Measurements from ENCODE around the gene KCP.

The KCP gene

GRCh38 chr7:128941946-128942526 lies 31.5 kb upstream of the KCP start:
- Mint-ChIP-seq H3K9me3 (no peaks in the 10 kb centered on the region), H3K4me3 (no peak overlapping the region), H3K27me3 (ENCODE audit: low read depth) (peaks cover 13% of the 10 kb centered on the region), H3K36me3 (ENCODE audit: low read depth) (peaks cover 2% of the 10 kb centered on the region), H3K27ac (no peak overlapping the region), H3K4me1 (ENCODE audit: low read depth) (peaks cover 31% of the 10 kb centered on the region)

GRCh38 chr7:128941323-128941890 lies 30.9 kb upstream of the KCP start:
- Mint-ChIP-seq H3K27me3 (ENCODE audit: low read depth) (peaks cover 19% of the 10 kb centered on the region), H3K9me3 (no peaks in the 10 kb centered on the region), H3K4me1 (ENCODE audit: low read depth) (peaks cover 33% of the 10 kb centered on the region), H3K27ac (peak overlapping the region; percentile 46), H3K36me3 (ENCODE audit: low read depth) (peaks cover 3% of the 10 kb centered on the region), H3K4me3 (peak overlapping the region; percentile 35)

- H3K4me3 Mint-ChIP-seq, result peak overlapping the region; percentile 35
- H3K27me3 Mint-ChIP-seq (ENCODE audit: low read depth), result peaks cover 23% of the 10 kb centered on the region
- H3K27ac Mint-ChIP-seq, result peak overlapping the region; percentile 31
- H3K36me3 Mint-ChIP-seq (ENCODE audit: low read depth), result peaks cover 3% of the 10 kb centered on the region
- no peaks in the 10 kb centered on the region for H3K9me3 Mint-ChIP-seq
- H3K4me1 Mint-ChIP-seq (ENCODE audit: low read depth), result peaks cover 33% of the 10 kb centered on the region
Observed at GRCh38 chr7:128940494-128941322, 30.2 kb upstream of the KCP start.

DNA sequence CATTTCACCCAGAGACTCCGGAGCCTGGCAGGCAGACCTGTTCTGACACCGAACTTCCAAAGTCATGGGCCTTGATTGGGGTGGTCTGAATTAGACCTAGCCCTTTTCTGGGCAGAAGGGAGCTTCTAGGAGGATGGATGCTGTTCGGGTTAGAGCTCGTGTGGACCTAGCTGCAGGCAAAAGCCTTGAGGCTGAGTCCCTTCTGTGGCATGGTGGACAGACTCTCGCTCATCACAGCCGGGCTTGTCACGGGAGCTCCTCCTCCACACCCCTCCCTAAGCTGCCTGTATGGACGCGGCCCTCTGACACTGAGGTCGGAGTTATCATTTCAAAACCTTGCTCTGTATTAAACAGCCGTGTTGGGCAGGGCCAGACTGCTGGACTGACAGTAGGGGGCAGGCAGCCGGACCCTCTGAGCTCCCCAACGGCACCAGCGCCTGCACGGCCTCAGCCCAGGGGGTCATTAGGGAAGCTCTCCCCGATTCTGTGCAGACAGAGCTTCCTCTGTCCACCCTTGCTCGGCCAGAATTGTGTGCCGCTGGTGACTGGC lies 29.4 kb upstream of the KCP start:
- Mint-ChIP-seq H3K36me3 (ENCODE audit: low read depth) (peaks cover 3% of the 10 kb centered on the region), H3K4me3 (peak overlapping the region; percentile 89), H3K27ac (no peak overlapping the region), H3K4me1 (ENCODE audit: low read depth) (peaks cover 33% of the 10 kb centered on the region), H3K9me3 (no peaks in the 10 kb centered on the region), H3K27me3 (ENCODE audit: low read depth) (peaks cover 29% of the 10 kb centered on the region)

GRCh38 chr7:128939075-128939860 lies 28.8 kb upstream of the KCP start:
- H3K4me3 Mint-ChIP-seq, result peak overlapping the region; percentile 89
- H3K9me3 Mint-ChIP-seq, result no peaks in the 10 kb centered on the region
- no peak overlapping the region for H3K27ac Mint-ChIP-seq

GRCh38 chr7:128938544-128939074 lies 28.1 kb upstream of the KCP start:
- H3K4me3 Mint-ChIP-seq, result peak overlapping the region; percentile 89

More at GRCh38 chr7:128939075-128939860, 28.8 kb upstream of the KCP start:
- Mint-ChIP-seq H3K36me3 (ENCODE audit: low read depth) (peaks cover 3% of the 10 kb centered on the region), H3K4me1 (ENCODE audit: low read depth) (peaks cover 32% of the 10 kb centered on the region), H3K27me3 (ENCODE audit: low read depth) (peaks cover 25% of the 10 kb centered on the region)

GRCh38 chr7:128937647-128938543 lies 27.4 kb upstream of the KCP start, which contains the start of gene IRF5:
IRF5 (plus strand) TSS chr7:128937927; CDS start chr7:128942082, 4,155 bp downstream.
- peaks cover 5% of the 10 kb centered on the region for H3K36me3 Mint-ChIP-seq (ENCODE audit: low read depth)
- peaks cover 38% of the 10 kb centered on the region for H3K4me1 Mint-ChIP-seq (ENCODE audit: low read depth)
- peak within 1 kb of the TSS; percentile 75 for H3K27ac Mint-ChIP-seq
- peak within 1 kb of the TSS; percentile 89 for H3K4me3 Mint-ChIP-seq
- peaks cover 29% of the 10 kb centered on the region for H3K27me3 Mint-ChIP-seq (ENCODE audit: low read depth)
- no peaks in the 10 kb centered on the region for H3K9me3 Mint-ChIP-seq

More at GRCh38 chr7:128938544-128939074, 28.1 kb upstream of the KCP start:
- Mint-ChIP-seq H3K9me3 (no peaks in the 10 kb centered on the region), H3K27me3 (ENCODE audit: low read depth) (peaks cover 25% of the 10 kb centered on the region), H3K36me3 (ENCODE audit: low read depth) (peaks cover 3% of the 10 kb centered on the region), H3K27ac (peak overlapping the region; percentile 75), H3K4me1 (ENCODE audit: low read depth) (peaks cover 32% of the 10 kb centered on the region)

- Mint-ChIP-seq H3K9me3 (no peaks in the 10 kb centered on the region), H3K4me1 (ENCODE audit: low read depth) (peaks cover 41% of the 10 kb centered on the region), H3K27me3 (ENCODE audit: low read depth) (peaks cover 29% of the 10 kb centered on the region), H3K36me3 (ENCODE audit: low read depth) (peaks cover 5% of the 10 kb centered on the region), H3K4me3 (peak overlapping the region; percentile 84), H3K27ac (peak overlapping the region; percentile 75)
Observed at GRCh38 chr7:128937271-128937646, 26.8 kb upstream of the KCP start.

DNA sequence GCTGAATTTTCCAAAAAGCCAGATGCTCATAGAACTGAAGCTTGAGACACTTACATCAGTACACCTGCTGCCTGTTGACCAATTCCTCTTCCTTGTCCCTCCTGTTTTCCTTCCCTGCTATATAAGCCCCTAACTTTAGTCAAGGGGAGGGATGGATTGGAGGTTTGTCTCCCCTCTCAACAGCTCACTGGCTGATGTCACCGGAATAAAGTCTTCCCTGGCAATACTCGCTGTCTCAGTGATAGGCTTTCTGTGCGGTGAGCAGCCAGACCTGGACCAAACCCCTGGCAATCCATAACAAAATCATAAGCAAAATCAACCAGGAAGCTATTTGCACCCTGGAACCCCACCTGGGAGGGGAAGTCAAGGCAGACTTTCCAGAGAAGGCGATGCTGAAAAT lies 26.3 kb upstream of the KCP start:
- H3K27me3 Mint-ChIP-seq (ENCODE audit: low read depth), result peaks cover 29% of the 10 kb centered on the region
- H3K9me3 Mint-ChIP-seq, result no peaks in the 10 kb centered on the region
- peaks cover 5% of the 10 kb centered on the region for H3K36me3 Mint-ChIP-seq (ENCODE audit: low read depth)
- peak overlapping the region; percentile 84 for H3K4me3 Mint-ChIP-seq
- H3K27ac Mint-ChIP-seq, result peak overlapping the region; percentile 75
- H3K4me1 Mint-ChIP-seq (ENCODE audit: low read depth), result peaks cover 42% of the 10 kb centered on the region

- no peak overlapping the region for H3K4me3 Mint-ChIP-seq
- peaks cover 5% of the 10 kb centered on the region for H3K36me3 Mint-ChIP-seq (ENCODE audit: low read depth)
- H3K9me3 Mint-ChIP-seq, result no peaks in the 10 kb centered on the region
- H3K27me3 Mint-ChIP-seq (ENCODE audit: low read depth), result peaks cover 29% of the 10 kb centered on the region
- H3K4me1 Mint-ChIP-seq (ENCODE audit: low read depth), result peaks cover 32% of the 10 kb centered on the region
- no peak overlapping the region for H3K27ac Mint-ChIP-seq
Observed at GRCh38 chr7:128935342-128935730, 24.8 kb upstream of the KCP start.

DNA sequence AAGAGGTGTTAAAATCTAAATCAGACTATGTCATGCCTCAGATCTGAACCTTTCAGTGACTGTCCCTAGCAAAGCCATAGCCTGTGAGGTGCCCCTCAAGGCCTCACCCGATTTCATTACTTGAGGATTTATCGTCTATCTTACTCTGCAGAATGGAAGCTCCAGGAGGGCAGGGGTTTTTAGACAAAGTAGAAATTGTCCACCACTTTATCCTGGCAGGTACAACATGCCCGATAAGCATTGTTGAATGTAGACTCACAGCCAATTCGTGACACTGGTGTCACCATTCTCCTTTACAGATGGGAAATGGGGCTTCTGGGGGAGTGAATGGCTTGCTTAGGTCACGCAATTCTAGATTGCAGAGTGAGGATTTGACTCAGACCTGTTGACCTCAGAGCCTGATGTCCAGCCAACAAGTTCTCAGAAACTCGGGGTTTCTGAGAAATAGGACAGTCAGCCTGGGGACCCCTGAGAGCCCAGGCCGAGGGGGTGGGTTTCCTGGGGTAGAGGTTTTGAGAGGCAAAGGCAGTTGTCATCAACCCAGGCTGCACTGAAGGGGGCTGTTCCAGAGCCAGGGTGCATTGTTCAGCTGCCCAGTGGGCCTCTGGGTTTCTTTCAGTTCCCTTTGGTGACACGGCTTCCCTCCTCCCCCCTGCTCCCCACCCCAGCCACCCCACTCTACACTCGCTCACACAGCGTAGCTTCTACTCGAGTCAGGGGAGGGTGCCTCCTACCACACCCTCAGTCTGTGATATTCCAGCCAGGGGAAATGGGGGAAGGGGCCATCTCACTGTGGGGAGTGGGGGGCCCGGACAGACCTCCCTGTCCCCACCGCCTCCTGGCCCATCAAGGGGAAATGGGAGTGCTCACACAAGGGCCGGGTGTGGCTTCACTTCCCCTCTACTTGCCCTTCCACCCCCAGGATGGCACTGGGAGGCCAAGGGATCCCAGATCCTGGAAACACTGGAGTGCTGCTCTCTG lies 24.1 kb upstream of the KCP start:
- Mint-ChIP-seq H3K36me3 (ENCODE audit: low read depth) (peaks cover 5% of the 10 kb centered on the region), H3K27me3 (ENCODE audit: low read depth) (peaks cover 29% of the 10 kb centered on the region), H3K27ac (no peak overlapping the region), H3K9me3 (no peaks in the 10 kb centered on the region), H3K4me3 (no peak overlapping the region), H3K4me1 (ENCODE audit: low read depth) (peaks cover 26% of the 10 kb centered on the region)

- H3K27me3 Mint-ChIP-seq (ENCODE audit: low read depth), result peaks cover 24% of the 10 kb centered on the region
- H3K9me3 Mint-ChIP-seq, result no peaks in the 10 kb centered on the region
- H3K27ac Mint-ChIP-seq, result peak overlapping the region; percentile 85
- H3K4me3 Mint-ChIP-seq, result peak overlapping the region; percentile 66
- peaks cover 15% of the 10 kb centered on the region for H3K4me1 Mint-ChIP-seq (ENCODE audit: low read depth)
- H3K36me3 Mint-ChIP-seq (ENCODE audit: low read depth), result peaks cover 5% of the 10 kb centered on the region
Observed at GRCh38 chr7:128933180-128933891, 22.8 kb upstream of the KCP start.
